Neural progenitor cell (in vitro differentiated cells): ENCODE measurements around the gene STK17B.

Source experiments
- EZH2 ChIP-seq: fragments of 200-600 bp; sonication (generic); IDR thresholded peaks from 2 replicates; pipeline ENCODE4 v1.6.1; 2017; ENCODE audit warnings: antibody characterized with exemption, mild to moderate bottlenecking, moderate library complexity
- TF ChIP-seq, protein P1 (sequence below): fragments of 200-600 bp; sonication (generic); IDR thresholded peaks from 2 replicates; pipeline ENCODE4 v1.5.1; 2017; ENCODE audit warnings: antibody characterized with exemption, mild to moderate bottlenecking

DNA sequence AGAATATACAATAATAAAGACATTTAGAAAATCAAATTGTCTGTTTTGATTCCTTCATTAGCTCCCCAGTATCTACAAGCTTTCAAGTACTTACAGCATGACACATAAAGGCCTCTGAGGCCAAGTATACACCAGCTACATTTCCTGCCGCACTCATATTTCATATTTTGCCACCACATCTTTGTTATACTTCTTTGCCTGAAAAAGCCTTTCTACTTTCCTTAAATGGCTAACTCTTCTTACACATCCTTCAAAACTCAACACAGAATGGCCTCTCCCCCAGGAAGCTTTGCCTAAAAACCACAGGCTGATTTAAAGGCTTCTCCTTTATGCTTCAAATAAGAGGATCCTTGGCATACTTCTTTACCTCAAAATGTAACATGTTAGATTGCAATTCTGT, 4.5 kb downstream of the STK17B start:
- TF ChIP-seq, protein P1, sequence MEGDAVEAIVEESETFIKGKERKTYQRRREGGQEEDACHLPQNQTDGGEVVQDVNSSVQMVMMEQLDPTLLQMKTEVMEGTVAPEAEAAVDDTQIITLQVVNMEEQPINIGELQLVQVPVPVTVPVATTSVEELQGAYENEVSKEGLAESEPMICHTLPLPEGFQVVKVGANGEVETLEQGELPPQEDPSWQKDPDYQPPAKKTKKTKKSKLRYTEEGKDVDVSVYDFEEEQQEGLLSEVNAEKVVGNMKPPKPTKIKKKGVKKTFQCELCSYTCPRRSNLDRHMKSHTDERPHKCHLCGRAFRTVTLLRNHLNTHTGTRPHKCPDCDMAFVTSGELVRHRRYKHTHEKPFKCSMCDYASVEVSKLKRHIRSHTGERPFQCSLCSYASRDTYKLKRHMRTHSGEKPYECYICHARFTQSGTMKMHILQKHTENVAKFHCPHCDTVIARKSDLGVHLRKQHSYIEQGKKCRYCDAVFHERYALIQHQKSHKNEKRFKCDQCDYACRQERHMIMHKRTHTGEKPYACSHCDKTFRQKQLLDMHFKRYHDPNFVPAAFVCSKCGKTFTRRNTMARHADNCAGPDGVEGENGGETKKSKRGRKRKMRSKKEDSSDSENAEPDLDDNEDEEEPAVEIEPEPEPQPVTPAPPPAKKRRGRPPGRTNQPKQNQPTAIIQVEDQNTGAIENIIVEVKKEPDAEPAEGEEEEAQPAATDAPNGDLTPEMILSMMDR: no peak
- no peak for TF ChIP-seq EZH2
